B cell (primary cell): Measurements from ENCODE around the gene TRIO. TPM values are rescaled to one million over a fixed set of nuclear protein-coding genes. Genes with fewer than 3 reads are reported as not detected.

ENCODE experiments used
- ATAC-seq: fragments of 200-7000 bp; cut with Tn5 transposase; one replicate; pipeline ENCODE4 v1.10.0; 2021; ENCODE audit warnings: low read depth, mild to moderate bottlenecking, moderate number of reproducible peaks, moderate library complexity
- CTCF ChIA-PET: fragments of 350-600 bp; sonication (Branson Sonifier 250); formaldehyde crosslinking; loops from one replicate; lab custom pipeline; 2021; ENCODE audit warnings: antibody characterized with exemption, inconsistent platforms; lab: Charles Lee
- POLR2A ChIA-PET: fragments of 350-600 bp; sonication (Branson Sonifier 250); formaldehyde crosslinking; loops from one replicate; lab custom pipeline; 2021; ENCODE audit warnings: antibody characterized with exemption; lab: Charles Lee
- DNase-seq: peaks from one replicate; pipeline ENCODE4 v3.0.0; 2013
- H2AFZ ChIP-seq: 2 replicates; pipeline ENCODE4 v1.6.1; 2012; ENCODE audit warnings: mild to moderate bottlenecking, low read depth, low read length; ENCODE audit not compliant: insufficient read depth, poor library complexity, severe bottlenecking
- H3K27ac ChIP-seq, 2 donors: 1 replicate in 1 of 2; 2 replicates in 1 of 2; pipeline ENCODE4 v1.5.1; 2012 to 2013; ENCODE audit warnings: low read length in 2 of 2, mild to moderate bottlenecking in 2 of 2, moderate library complexity in 1 of 2
- H3K27me3 ChIP-seq, 4 experiments: fragments of 200-600 bp in 1 of 4; sonication (generic) in 1 of 4; replicated peaks in 1 of 4; 1 replicate in 2 of 4; 2 replicates in 2 of 4; pipeline versions ENCODE4 v1.6.1 to v1.7.0; 2013 to 2016; ENCODE audit warnings: low read length in 3 of 4, mild to moderate bottlenecking in 2 of 4, mixed read lengths in 1 of 4, moderate library complexity in 1 of 4; ENCODE audit not compliant: insufficient read depth in 4 of 4, control insufficient read depth in 3 of 4; ENCODE audit errors: control extremely low read depth in 1 of 4
- H3K36me3 ChIP-seq, 2 experiments: replicated peaks in 1 of 2; 1 replicate in 1 of 2; 2 replicates in 1 of 2; pipeline versions ENCODE4 v1.6.1 to v1.7.1; 2013; ENCODE audit warnings: low read length in 1 of 2; ENCODE audit not compliant: insufficient read depth in 2 of 2, control insufficient read depth in 1 of 2; ENCODE audit errors: control extremely low read depth in 1 of 2, extremely low read depth in 1 of 2
- H3K4me1 ChIP-seq, 2 donors: fragments of 200-600 bp in 1 of 2; sonication (generic) in 1 of 2; 1 replicate in 1 of 2; 2 replicates in 1 of 2; pipeline versions ENCODE4 v1.5.1 to v1.6.1; 2013 to 2017; ENCODE audit warnings: low read length in 2 of 2; ENCODE audit not compliant: control insufficient read depth in 2 of 2, insufficient read depth in 2 of 2
- H3K4me2 ChIP-seq: replicated peaks from 2 replicates; pipeline ENCODE3; 2012; ENCODE audit warnings: mild to moderate bottlenecking, low read depth, low read length; ENCODE audit not compliant: poor library complexity, severe bottlenecking
- H3K4me3 ChIP-seq, 5 experiments: fragments of 200-600 bp in 1 of 5; sonication (generic) in 1 of 5; 1 replicate in 3 of 5; 2 replicates in 2 of 5; pipeline versions ENCODE4 v1.5.1 to v1.7.0; 2011 to 2016; ENCODE audit warnings: low read length in 4 of 5, mild to moderate bottlenecking in 4 of 5, low read depth in 2 of 5, control low read depth in 1 of 5, moderate library complexity in 1 of 5; ENCODE audit not compliant: insufficient read depth in 1 of 5; ENCODE audit errors: control extremely low read depth in 1 of 5, extremely low read depth in 1 of 5
- H3K79me2 ChIP-seq: fragments of 200-600 bp; sonication (generic); one replicate; pipeline ENCODE4 v1.6.0; 2016; ENCODE audit warnings: low read length; ENCODE audit not compliant: control insufficient read depth, insufficient read depth
- H3K9ac ChIP-seq: fragments of 200-600 bp; sonication (generic); 2 replicates; pipeline ENCODE4 v1.6.1; 2017; ENCODE audit warnings: mild to moderate bottlenecking, low read length, moderate library complexity
- H3K9me3 ChIP-seq, 3 donors: one replicate each; pipeline versions ENCODE4 v1.6.1 to v1.7.1; 2013; ENCODE audit warnings: low read length in 2 of 3; ENCODE audit not compliant: control insufficient read depth in 2 of 3, insufficient read depth in 1 of 3; ENCODE audit errors: control extremely low read depth in 1 of 3
- H4K20me1 ChIP-seq: 2 replicates; pipeline ENCODE4 v1.6.0; 2012; ENCODE audit warnings: mild to moderate bottlenecking, low read length; ENCODE audit not compliant: insufficient read depth, control insufficient read depth, poor library complexity, severe bottlenecking
- H3K27ac Mint-ChIP-seq: one replicate; pipeline ENCODE4 v1.8.0; 2021; ENCODE audit warnings: mixed read lengths
- H3K27me3 Mint-ChIP-seq: one replicate; pipeline ENCODE4 v1.8.0; 2021; ENCODE audit warnings: mixed read lengths
- H3K4me1 Mint-ChIP-seq: one replicate; pipeline ENCODE4 v1.8.0; 2021; ENCODE audit warnings: mixed read lengths
- H3K4me3 Mint-ChIP-seq: one replicate; pipeline ENCODE4 v1.8.0; 2021; ENCODE audit warnings: mixed read lengths
- H3K9me3 Mint-ChIP-seq: one replicate; pipeline ENCODE4 v1.8.0; 2022; ENCODE audit warnings: mixed read lengths; ENCODE audit not compliant: insufficient read depth
- CTCF ChIP-seq: fragments of 200-600 bp; IDR thresholded peaks from one replicate; pipeline ENCODE4 v1.8.0; 2022; ENCODE audit warnings: antibody characterized with exemption, mild to moderate bottlenecking
- EZH2 ChIP-seq: IDR thresholded peaks from 2 replicates; pipeline ENCODE4 v1.6.1; 2012; ENCODE audit warnings: borderline replicate concordance, low read depth, mild to moderate bottlenecking, moderate library complexity, low read length; ENCODE audit not compliant: insufficient read depth, poor library complexity, severe bottlenecking
- WGBS: methylation state at CpG from one replicate; pipeline ENCODE4 v1.1.5; 2013; ENCODE audit warnings: missing lambda C conversion rate; ENCODE audit not compliant: insufficient coverage; 5-methylcytosine and 5-hydroxymethylcytosine counted together
- intact Hi-C: fragments of 100-400 bp; cut with micrococcal nuclease; formaldehyde crosslinking; loops from one replicate; pipeline ENCODE4 v1.10.0; 2022
- polyA plus RNA-seq: library from polyadenylated mRNA; depleted of rRNA; stranded (reverse); fragments of >200 nt; gene quantifications from 2 replicates; pipeline ENCODE4 v1.2.3, GENCODE V29; 2012
- total RNA-seq, 2 donors: library from RNA; stranded (reverse); fragments of 120-200 nt in 1 of 2; gene quantifications; 1 replicate in 1 of 2; 2 replicates in 1 of 2; pipeline versions ENCODE4 v1.2.3 to v1.2.4, GENCODE V29; 2013 to 2022

TRIO gene
- total and polyA plus RNA-seq, 2 donors (not counting 1 experiment from before 2014, with no cell fraction given), result 90.5 to 479 TPM

GRCh38 chr5:14272548-14273205, 129.5 kb downstream of the TRIO start:
- H3K27me3 ChIP-seq, result no peaks in the 10 kb centered on the region
- 100% methylated on average over 1 of the region's 4 CpGs for WGBS
- no peak overlapping the region for H3K27ac Mint-ChIP-seq
- peaks cover 17 to 22% of the 10 kb centered on the region in 2 donors for H3K4me1 ChIP-seq
- ChIA-PET POLR2A (no interaction called here), CTCF (interaction anchor here (0.7 to 6.4 kb wide), 6 partner anchors 14 to 376 kb away, joined by 3 to 93 read pairs (median 4); no protein-coding TSS in a partner anchor)
- no peaks in the 10 kb centered on the region for H3K27me3 Mint-ChIP-seq
- no peak overlapping the region for H3K4me2 ChIP-seq
- H3K4me3 ChIP-seq, result no peak overlapping the region
- H3K79me2 ChIP-seq, result peaks cover 85% of the 10 kb centered on the region
- TF ChIP-seq EZH2 (no peak), CTCF (no peak)
- H3K9me3 ChIP-seq, result no peaks in the 10 kb centered on the region
- H4K20me1 ChIP-seq, result peaks cover 68% of the 10 kb centered on the region
- no peaks in the 10 kb centered on the region for H3K9me3 Mint-ChIP-seq
- H2AFZ ChIP-seq, result no peak overlapping the region
- H3K4me1 Mint-ChIP-seq, result peaks cover 70% of the 10 kb centered on the region
- H3K36me3 ChIP-seq, result peaks cover 0 to 21% of the 10 kb centered on the region in 2 experiments
- no peak overlapping the region for H3K4me3 Mint-ChIP-seq
- H3K27ac ChIP-seq, result no peak overlapping the region
- no peak for ATAC-seq
- intact Hi-C loops, result no loop called here
- H3K9ac ChIP-seq, result no peak overlapping the region
- DNase-seq, result no peak

GRCh38 chr5:14273207-14273767, 130.1 kb downstream of the TRIO start:
- ChIA-PET CTCF (interaction anchor here (1.3 to 6.4 kb wide), 2 partner anchors 14 to 163 kb away, joined by 3 to 93 read pairs; no protein-coding TSS in a partner anchor), POLR2A (no interaction called here)
- intact Hi-C loops, result no loop called here
- no peak for DNase-seq
- Histone ChIP-seq H2AFZ (no peak overlapping the region), H3K79me2 (peaks cover 79% of the 10 kb centered on the region), H3K36me3 (peaks cover 0 to 21% of the 10 kb centered on the region in 2 experiments), H3K9ac (no peak overlapping the region), H3K27me3 (no peaks in the 10 kb centered on the region), H3K4me2 (no peak overlapping the region), H3K4me3 (no peak overlapping the region), H4K20me1 (peaks cover 69% of the 10 kb centered on the region), H3K27ac (no peak overlapping the region), H3K9me3 (no peaks in the 10 kb centered on the region), H3K4me1 (peaks cover 17 to 23% of the 10 kb centered on the region in 2 donors)
- H3K9me3 Mint-ChIP-seq, result no peaks in the 10 kb centered on the region
- no CpG with 5 or more reads among the region's 7 CpGs for WGBS
- TF ChIP-seq CTCF (no peak), EZH2 (no peak)
- H3K4me3 Mint-ChIP-seq, result no peak overlapping the region
- no peak for ATAC-seq
- H3K4me1 Mint-ChIP-seq, result peaks cover 69% of the 10 kb centered on the region
- H3K27ac Mint-ChIP-seq, result no peak overlapping the region
- no peaks in the 10 kb centered on the region for H3K27me3 Mint-ChIP-seq
